GM13976 (cell line): ENCODE results near the gene PLPP4.
"Not testable (repeated sequence)": the region's sequence is repeated elsewhere in the genome, so short reads cannot be mapped to it uniquely, and the experiment has no call there.

Experiments
- DNase-seq: peaks from one replicate; pipeline ENCODE4 v3.0.0; 2012; ENCODE audit warnings: low spot score
- CTCF ChIP-seq: IDR thresholded peaks from 2 replicates; pipeline ENCODE4 v1.5.1; 2012; ENCODE audit warnings: borderline replicate concordance, mild to moderate bottlenecking; ENCODE audit not compliant: insufficient read depth; ENCODE audit errors: extremely low read depth, missing control alignments, control extremely low read depth
- in situ Hi-C: fragments of 300-500 bp; cut with MboI; formaldehyde crosslinking; loops from one replicate; pipeline ENCODE4 v1.12.0; 2022; ENCODE audit warnings: low sequenced_read_pairs, mixed read lengths, inconsistent platforms; ENCODE audit not compliant: unreplicated experiment

The PLPP4 gene

GRCh38 chr10:120499883-120500282 is 42.9 kb downstream of the PLPP4 start:
- no peak for DNase-seq
- in situ Hi-C loops, result no loop called here
- TF ChIP-seq CTCF, result no peak

DNA sequence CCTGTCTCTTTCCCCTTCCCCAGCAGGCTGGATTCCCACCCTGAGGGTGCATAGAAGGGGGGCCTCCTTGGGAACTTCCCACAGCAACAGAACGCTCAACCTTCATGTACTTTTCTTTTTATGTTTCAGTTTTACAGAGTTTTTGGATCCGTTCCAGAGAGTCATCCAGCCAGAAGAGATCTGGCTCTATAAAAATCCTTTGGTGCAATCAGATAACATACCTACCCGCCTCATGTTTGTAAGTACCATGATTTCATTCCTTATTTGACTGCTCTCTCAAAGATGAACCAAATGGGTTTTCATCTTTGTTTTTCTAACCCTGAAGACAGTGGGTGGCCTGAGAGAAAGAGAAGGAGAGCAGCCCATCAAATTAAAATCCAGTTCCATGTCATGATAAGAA is 46.7 kb downstream of the PLPP4 start:
- TF ChIP-seq CTCF, result no peak
- in situ Hi-C loops, result no loop called here
- no peak for DNase-seq

GRCh38 chr10:120504227-120504626 is 47.2 kb downstream of the PLPP4 start:
- DNase-seq, in situ Hi-C loops: not testable (repeated sequence)

- in situ Hi-C loops, result no loop called here
- TF ChIP-seq CTCF, result no peak
- DNase-seq, result no peak
These were observed 48.0 kb downstream of the PLPP4 start for GRCh38 chr10:120505056-120505455.

- TF ChIP-seq CTCF, result no peak
- in situ Hi-C loops, result no loop called here
These were observed 48.8 kb downstream of the PLPP4 start for GRCh38 chr10:120505866-120506265.

GRCh38 chr10:120506674-120507073 is 49.6 kb downstream of the PLPP4 start:
- in situ Hi-C loops, result no loop called here
- no peak for DNase-seq
- no peak for TF ChIP-seq CTCF

More at GRCh38 chr10:120505866-120506265, 48.8 kb downstream of the PLPP4 start:
- DNase-seq, result no peak

GRCh38 chr10:120507175-120507574 is 50.1 kb downstream of the PLPP4 start:
- DNase-seq, result no peak
- TF ChIP-seq CTCF, result no peak
- in situ Hi-C loops, result no loop called here
